Measurements from ENCODE around the gene NR1H4. TPM values are rescaled to one million over a fixed set of nuclear protein-coding genes. Genes with fewer than 3 reads are reported as not detected.
"Not testable (repeated sequence)": the region's sequence is repeated elsewhere in the genome, so short reads cannot be mapped to it uniquely, and the experiment has no call there.

Gene NR1H4
- total RNA-seq, result not detected in 2 replicates

- H3K27me3 Mint-ChIP-seq, result peaks cover 6% of the 10 kb centered on the region
- H3K27ac Mint-ChIP-seq, result no peak within 1 kb of the TSS
- intact Hi-C loops (cut with micrococcal nuclease), result no loop called here
- no peaks in the 10 kb centered on the region for H3K9me3 Mint-ChIP-seq
- H3K4me3 Mint-ChIP-seq, result no peak within 1 kb of the TSS
- DNase-seq, result no peak
- H3K36me3 Mint-ChIP-seq (ENCODE audit: low read depth), result no peaks in the 10 kb centered on the region
- no peaks in the 10 kb centered on the region for H3K4me1 Mint-ChIP-seq
Measured at GRCh38 chr12:100473716-100474150, at the start of gene NR1H4. TSS of gene NR1H4 (plus strand) at chr12:100473866. CDS start at chr12:100493324, 19,458 bp downstream.

GRCh38 chr12:100426145-100426544 lies 47.5 kb upstream of the NR1H4 start:
- Mint-ChIP-seq H3K27me3 (peaks cover 2% of the 10 kb centered on the region), H3K36me3 (ENCODE audit: low read depth) (no peaks in the 10 kb centered on the region), H3K4me3 (no peak overlapping the region), H3K9me3 (peaks cover 3% of the 10 kb centered on the region), H3K27ac (no peak overlapping the region), H3K4me1 (no peaks in the 10 kb centered on the region)
- intact Hi-C loops (cut with micrococcal nuclease), result no loop called here
- no peak for DNase-seq

DNA sequence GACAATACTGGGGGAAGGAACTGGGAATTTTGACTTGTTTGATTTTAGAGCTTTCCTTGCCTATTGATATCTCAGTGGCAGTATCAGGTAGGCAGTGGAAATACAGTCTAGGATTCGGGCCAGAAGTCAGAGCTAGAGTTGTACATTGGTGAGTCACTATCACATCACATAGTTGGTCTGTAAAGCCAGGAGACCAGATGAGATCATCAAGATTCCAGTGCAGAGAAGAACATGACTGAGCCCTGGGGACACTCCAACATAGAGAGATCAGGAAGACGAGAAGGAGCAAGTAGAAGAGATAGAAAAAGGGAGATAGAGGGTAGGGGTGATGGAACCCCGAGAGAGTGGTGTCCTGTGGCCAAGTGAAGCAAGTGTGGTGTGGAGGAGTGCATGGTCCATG lies 46.6 kb upstream of the NR1H4 start:
- H3K36me3 Mint-ChIP-seq (ENCODE audit: low read depth), result no peaks in the 10 kb centered on the region
- no peak for DNase-seq
- peaks cover 2% of the 10 kb centered on the region for H3K27me3 Mint-ChIP-seq
- H3K9me3 Mint-ChIP-seq, result peaks cover 3% of the 10 kb centered on the region
- H3K4me3 Mint-ChIP-seq, result no peak overlapping the region
- intact Hi-C loops (cut with micrococcal nuclease), result no loop called here
- H3K27ac Mint-ChIP-seq, result no peak overlapping the region
- H3K4me1 Mint-ChIP-seq, result no peaks in the 10 kb centered on the region

DNA sequence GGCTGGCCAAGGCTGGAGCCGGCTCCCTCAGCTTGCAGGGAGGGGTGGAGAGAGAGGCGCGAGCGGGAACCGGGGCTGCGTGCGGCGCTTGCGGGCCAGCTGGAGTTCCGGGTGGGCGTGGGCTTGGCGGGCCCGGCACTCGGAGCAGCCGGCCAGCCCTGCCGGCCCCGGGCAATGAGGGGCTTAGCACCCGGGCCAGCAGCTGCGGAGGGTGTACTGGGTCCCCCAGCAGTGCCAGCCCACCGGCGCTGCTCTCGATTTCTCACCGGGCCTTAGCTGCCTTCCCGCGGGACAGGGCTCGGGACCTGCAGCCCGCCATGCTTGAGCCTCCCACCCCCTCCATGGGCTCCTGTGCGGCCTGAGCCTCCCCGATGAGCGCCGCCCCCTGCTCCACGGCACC lies 43.4 kb upstream of the NR1H4 start:
- H3K27me3 Mint-ChIP-seq; DNase-seq; H3K27ac Mint-ChIP-seq; H3K4me3 Mint-ChIP-seq; H3K36me3 Mint-ChIP-seq (ENCODE audit: low read depth); H3K4me1 Mint-ChIP-seq; intact Hi-C loops (cut with micrococcal nuclease); H3K9me3 Mint-ChIP-seq: not testable (repeated sequence)

DNA sequence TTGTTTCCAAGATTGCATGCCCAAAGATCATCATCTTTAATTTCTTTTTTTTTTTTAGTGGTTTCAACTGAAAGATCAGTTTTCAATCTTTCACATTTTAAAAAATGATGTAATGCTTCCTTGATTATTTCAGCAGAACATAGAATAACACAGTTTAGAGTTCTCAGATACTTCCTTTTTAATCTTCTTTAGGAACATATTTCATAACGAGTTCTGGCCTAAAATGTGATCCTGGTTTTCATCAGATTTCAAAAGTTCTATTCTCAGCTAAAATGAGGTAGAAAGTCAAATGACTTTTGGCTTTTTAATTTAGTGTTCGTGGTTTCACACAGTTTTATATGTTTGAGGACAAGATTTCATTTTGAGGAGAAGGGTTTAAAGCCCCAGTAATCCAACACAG lies 40.0 kb upstream of the NR1H4 start:
- H3K4me3 Mint-ChIP-seq, result no peak overlapping the region
- no peak for DNase-seq
- H3K27me3 Mint-ChIP-seq, result no peaks in the 10 kb centered on the region
- intact Hi-C loops (cut with micrococcal nuclease), result no loop called here
- no peaks in the 10 kb centered on the region for H3K36me3 Mint-ChIP-seq (ENCODE audit: low read depth)
- no peaks in the 10 kb centered on the region for H3K4me1 Mint-ChIP-seq
- H3K9me3 Mint-ChIP-seq, result no peaks in the 10 kb centered on the region
- H3K27ac Mint-ChIP-seq, result no peak overlapping the region

- H3K9me3 Mint-ChIP-seq, result no peaks in the 10 kb centered on the region
- intact Hi-C loops (cut with micrococcal nuclease), result no loop called here
- no peak for DNase-seq
- H3K27ac Mint-ChIP-seq, result no peak overlapping the region
- no peaks in the 10 kb centered on the region for H3K36me3 Mint-ChIP-seq (ENCODE audit: low read depth)
- no peak overlapping the region for H3K4me3 Mint-ChIP-seq
- no peaks in the 10 kb centered on the region for H3K27me3 Mint-ChIP-seq
- no peaks in the 10 kb centered on the region for H3K4me1 Mint-ChIP-seq
Measured at GRCh38 chr12:100434177-100434576, 39.5 kb upstream of the NR1H4 start.

GRCh38 chr12:100435957-100436356 lies 37.7 kb upstream of the NR1H4 start:
- H3K4me3 Mint-ChIP-seq, result no peak overlapping the region
- intact Hi-C loops (cut with micrococcal nuclease), result no loop called here
- DNase-seq, result no peak
- no peaks in the 10 kb centered on the region for H3K9me3 Mint-ChIP-seq
- H3K27me3 Mint-ChIP-seq, result no peaks in the 10 kb centered on the region
- no peak overlapping the region for H3K27ac Mint-ChIP-seq
- H3K4me1 Mint-ChIP-seq, result no peaks in the 10 kb centered on the region
- no peaks in the 10 kb centered on the region for H3K36me3 Mint-ChIP-seq (ENCODE audit: low read depth)

- Mint-ChIP-seq H3K36me3 (ENCODE audit: low read depth) (no peaks in the 10 kb centered on the region), H3K9me3 (no peaks in the 10 kb centered on the region), H3K4me3 (no peak overlapping the region), H3K27ac (no peak overlapping the region), H3K27me3 (no peaks in the 10 kb centered on the region), H3K4me1 (no peaks in the 10 kb centered on the region)
- DNase-seq, result no peak
- intact Hi-C loops (cut with micrococcal nuclease), result no loop called here
Measured at GRCh38 chr12:100437038-100437841, 36.4 kb upstream of the NR1H4 start.

- H3K4me1 Mint-ChIP-seq, result no peaks in the 10 kb centered on the region
- H3K4me3 Mint-ChIP-seq, result no peak overlapping the region
- no peaks in the 10 kb centered on the region for H3K9me3 Mint-ChIP-seq
- intact Hi-C loops (cut with micrococcal nuclease), result no loop called here
- no peak for DNase-seq
- H3K27me3 Mint-ChIP-seq, result no peaks in the 10 kb centered on the region
- H3K36me3 Mint-ChIP-seq (ENCODE audit: low read depth), result no peaks in the 10 kb centered on the region
- no peak overlapping the region for H3K27ac Mint-ChIP-seq
Measured at GRCh38 chr12:100439797-100440196, 33.9 kb upstream of the NR1H4 start.

- peaks cover 6% of the 10 kb centered on the region for H3K27me3 Mint-ChIP-seq
- H3K9me3 Mint-ChIP-seq, result no peaks in the 10 kb centered on the region
- H3K4me1 Mint-ChIP-seq, result no peaks in the 10 kb centered on the region
- no peak overlapping the region for H3K4me3 Mint-ChIP-seq
- no peak overlapping the region for H3K27ac Mint-ChIP-seq
- no peaks in the 10 kb centered on the region for H3K36me3 Mint-ChIP-seq (ENCODE audit: low read depth)
- DNase-seq, result no peak
- intact Hi-C loops (cut with micrococcal nuclease), result no loop called here
Measured at GRCh38 chr12:100442403-100442802, 31.3 kb upstream of the NR1H4 start.

GRCh38 chr12:100443434-100443833 lies 30.2 kb upstream of the NR1H4 start:
- no peaks in the 10 kb centered on the region for H3K36me3 Mint-ChIP-seq (ENCODE audit: low read depth)
- H3K9me3 Mint-ChIP-seq, result no peaks in the 10 kb centered on the region
- no peak overlapping the region for H3K4me3 Mint-ChIP-seq
- intact Hi-C loops (cut with micrococcal nuclease), result no loop called here
- no peaks in the 10 kb centered on the region for H3K4me1 Mint-ChIP-seq
- DNase-seq, result no peak
- peaks cover 8% of the 10 kb centered on the region for H3K27me3 Mint-ChIP-seq
- H3K27ac Mint-ChIP-seq, result no peak overlapping the region

DNA sequence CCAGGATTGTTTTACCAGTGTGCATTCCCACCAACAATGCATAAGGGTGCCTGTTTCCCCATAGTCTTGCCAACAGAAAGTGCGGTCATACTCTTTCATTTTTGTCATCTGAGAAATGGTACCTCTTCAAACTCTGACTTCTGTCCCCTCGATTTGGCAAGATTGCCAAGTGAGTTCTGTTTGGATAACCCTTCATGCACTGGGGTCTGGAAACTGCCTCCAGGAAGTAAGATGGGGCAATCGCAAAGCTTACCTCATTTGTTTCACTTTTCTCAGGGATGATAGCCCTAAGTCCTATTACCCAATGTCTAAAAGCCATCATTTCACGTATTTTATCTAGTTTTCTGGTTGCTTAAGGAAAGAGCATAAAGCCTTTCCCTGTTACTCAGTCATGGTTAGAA lies 28.6 kb upstream of the NR1H4 start:
- Mint-ChIP-seq H3K4me1 (no peaks in the 10 kb centered on the region), H3K27ac (no peak overlapping the region), H3K9me3 (no peaks in the 10 kb centered on the region), H3K36me3 (ENCODE audit: low read depth) (no peaks in the 10 kb centered on the region), H3K27me3 (peaks cover 10% of the 10 kb centered on the region), H3K4me3 (no peak overlapping the region)
- intact Hi-C loops (cut with micrococcal nuclease), result no loop called here
- no peak for DNase-seq

- no peak for DNase-seq
- Mint-ChIP-seq H3K36me3 (ENCODE audit: low read depth) (no peaks in the 10 kb centered on the region), H3K27ac (no peak overlapping the region), H3K9me3 (no peaks in the 10 kb centered on the region), H3K4me3 (no peak overlapping the region), H3K4me1 (no peaks in the 10 kb centered on the region), H3K27me3 (peaks cover 16% of the 10 kb centered on the region)
- intact Hi-C loops (cut with micrococcal nuclease), result no loop called here
Measured at GRCh38 chr12:100447381-100447780, 26.3 kb upstream of the NR1H4 start.

- Mint-ChIP-seq H3K27me3 (peaks cover 16% of the 10 kb centered on the region), H3K27ac (no peak overlapping the region), H3K9me3 (no peaks in the 10 kb centered on the region), H3K4me3 (no peak overlapping the region), H3K4me1 (no peaks in the 10 kb centered on the region), H3K36me3 (ENCODE audit: low read depth) (no peaks in the 10 kb centered on the region)
- no peak for DNase-seq
- intact Hi-C loops (cut with micrococcal nuclease), result no loop called here
Measured at GRCh38 chr12:100448656-100449055, 25.0 kb upstream of the NR1H4 start.

GRCh38 chr12:100450735-100451134 lies 22.9 kb upstream of the NR1H4 start:
- H3K36me3 Mint-ChIP-seq (ENCODE audit: low read depth), result no peaks in the 10 kb centered on the region
- H3K27me3 Mint-ChIP-seq, result peaks cover 16% of the 10 kb centered on the region
- H3K27ac Mint-ChIP-seq, result no peak overlapping the region
- H3K4me3 Mint-ChIP-seq, result no peak overlapping the region
- intact Hi-C loops (cut with micrococcal nuclease), result no loop called here
- DNase-seq, result no peak
- H3K4me1 Mint-ChIP-seq, result no peaks in the 10 kb centered on the region
- H3K9me3 Mint-ChIP-seq, result no peaks in the 10 kb centered on the region
